HG03025 (cell line): Measurements from ENCODE around the gene ANKRD28.

Source experiments
- ATAC-seq: cut with Tn5 transposase; IDR thresholded peaks from one replicate; pipeline ENCODE4 v1.9.1; 2021; ENCODE audit warnings: mild to moderate bottlenecking, moderate library complexity; ENCODE audit not compliant: unreplicated experiment, low FRiP score

ANKRD28 gene

DNA sequence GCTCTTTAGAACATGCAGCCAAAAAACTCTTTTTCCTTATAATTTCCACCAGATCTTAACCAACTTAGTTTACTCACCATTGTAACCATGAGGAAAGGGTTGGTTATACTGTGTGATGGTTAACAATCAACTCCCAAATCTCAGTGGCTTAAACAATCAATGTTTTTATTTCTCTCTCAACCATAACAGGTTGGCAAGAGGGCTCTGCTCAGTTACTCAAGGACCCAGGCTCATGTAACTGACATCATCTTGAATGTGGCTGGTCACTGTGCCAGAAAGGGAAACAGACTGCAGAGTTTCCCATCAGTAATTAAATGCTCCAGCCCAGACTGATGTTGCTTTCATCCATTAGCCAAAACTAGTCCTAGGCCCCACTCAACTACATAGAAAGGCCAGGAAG is 69.0 kb downstream of the ANKRD28 start:
- no peak for ATAC-seq

DNA sequence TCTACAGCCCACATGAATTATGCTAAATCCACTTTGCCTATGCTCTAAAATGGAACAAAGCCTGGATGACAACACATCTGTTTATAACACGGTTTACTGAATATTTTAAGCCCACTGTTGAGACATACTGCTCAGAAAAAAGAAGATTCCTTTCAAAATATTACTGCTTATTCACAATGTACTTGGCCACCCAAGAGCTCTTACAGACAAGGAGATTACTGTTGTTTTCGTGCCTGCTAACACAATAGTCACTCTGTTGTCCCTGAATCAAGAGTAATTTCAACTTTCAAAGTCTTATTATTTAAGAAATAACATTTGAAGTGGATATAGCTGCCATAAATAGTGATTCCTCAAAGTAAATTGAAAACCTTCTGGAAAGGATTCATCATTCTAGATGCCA is 70.9 kb downstream of the ANKRD28 start:
- ATAC-seq = no peak

DNA sequence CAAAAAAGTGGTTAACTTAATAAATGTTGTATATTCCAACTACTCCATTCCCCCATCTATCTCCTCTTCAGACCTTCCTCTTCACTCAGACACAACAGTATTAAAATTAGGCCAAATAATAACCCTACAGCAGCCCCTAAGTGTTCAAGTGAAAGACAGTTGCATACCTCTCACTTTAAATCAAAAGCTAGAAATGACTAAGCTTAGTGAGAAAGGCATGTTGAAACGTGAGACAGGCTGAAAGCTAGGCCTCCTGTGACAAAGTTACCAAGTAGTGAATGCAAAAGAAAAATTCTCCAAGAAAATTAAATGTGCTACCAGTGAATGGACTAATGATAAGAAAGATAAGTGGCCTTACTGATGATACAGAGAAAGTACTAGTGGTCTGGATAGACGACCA is 71.7 kb downstream of the ANKRD28 start:
- ATAC-seq = peak; percentile 64

DNA sequence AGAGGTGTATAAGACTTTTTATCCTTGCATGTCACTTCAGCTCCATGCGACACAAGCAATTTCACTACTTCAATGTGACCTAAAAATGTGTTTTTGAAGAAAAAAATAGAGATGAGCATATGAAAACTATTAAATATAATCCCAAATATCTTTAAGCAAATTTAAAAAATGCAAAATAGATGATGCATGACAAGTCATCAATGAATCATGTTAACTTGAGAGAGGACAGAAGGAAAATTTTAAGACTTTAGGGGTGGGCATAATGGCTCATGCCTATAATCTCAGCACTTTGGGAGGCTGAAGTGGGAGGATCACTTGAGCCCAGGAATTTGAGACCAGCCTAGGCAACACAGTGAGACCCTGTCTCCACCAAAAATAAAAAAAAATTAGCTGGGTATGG is 73.3 kb downstream of the ANKRD28 start:
- no peak for ATAC-seq

DNA sequence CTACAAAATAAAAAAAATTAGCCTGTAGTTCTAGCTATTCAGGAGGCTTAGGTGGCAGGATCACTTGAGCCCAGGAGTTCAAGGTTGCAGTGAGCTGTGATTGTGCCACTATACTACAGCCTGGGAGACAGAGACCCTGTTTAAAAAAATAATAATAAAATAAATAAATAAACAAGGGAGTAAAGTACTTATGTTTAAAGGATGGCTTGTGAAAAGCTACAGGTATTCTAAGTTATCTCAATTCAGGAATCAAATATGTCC is 74.2 kb downstream of the ANKRD28 start:
- ATAC-seq = no peak

DNA sequence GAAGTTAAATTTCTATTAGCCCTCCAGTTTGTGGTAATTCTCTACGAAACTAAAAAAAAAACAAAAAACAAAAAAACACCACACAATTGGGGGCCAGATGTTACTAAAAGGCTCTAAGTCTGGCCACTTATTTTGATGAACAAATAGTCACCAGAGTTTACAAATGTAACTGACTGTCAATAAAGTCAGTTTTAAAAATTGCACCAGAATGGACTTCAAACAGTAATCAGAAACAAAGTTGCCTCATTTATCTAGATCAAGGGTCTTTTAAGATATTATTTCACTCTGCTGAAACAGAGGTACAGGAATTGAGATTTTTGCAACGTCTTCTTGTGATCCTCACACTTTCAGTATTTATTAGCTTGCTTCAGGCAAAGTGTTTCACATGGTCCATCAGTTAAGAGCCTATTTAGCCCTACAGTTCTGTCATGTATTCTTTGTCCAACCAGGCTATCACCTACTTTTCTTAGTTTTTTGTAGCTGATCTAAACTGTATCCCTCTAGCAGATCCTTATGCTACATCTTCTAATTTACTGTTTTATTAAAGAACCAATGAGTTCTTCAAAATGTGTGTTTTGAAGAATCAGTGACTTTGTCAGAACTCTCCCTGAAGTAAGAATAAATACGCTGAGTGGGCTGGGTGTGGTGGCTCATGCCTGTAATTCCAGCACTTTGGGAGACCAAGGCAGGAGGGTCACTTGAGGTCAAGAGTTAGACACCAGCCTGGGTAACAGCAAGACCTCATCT is 74.7 kb downstream of the ANKRD28 start:
- no peak for ATAC-seq

DNA sequence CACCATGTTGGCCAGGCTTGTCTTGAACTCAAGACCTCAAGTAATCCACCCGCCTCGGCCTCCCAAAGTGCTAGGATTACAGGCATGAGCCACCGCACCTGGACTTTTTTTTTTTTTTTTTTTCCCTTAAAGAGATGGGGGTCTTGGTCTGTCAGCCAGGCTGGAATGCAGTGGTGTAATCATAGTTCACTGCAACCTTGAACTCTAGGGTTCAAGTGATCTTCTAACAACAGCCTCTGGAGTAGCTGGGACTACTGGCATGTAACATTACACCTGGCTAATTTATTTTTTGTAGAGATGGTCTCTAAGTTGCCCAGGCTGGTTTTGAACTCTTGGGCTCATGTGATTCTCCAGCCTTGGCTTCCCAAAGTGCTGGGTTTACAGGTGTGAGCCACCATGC is 81.6 kb downstream of the ANKRD28 start:
- no peak for ATAC-seq

DNA sequence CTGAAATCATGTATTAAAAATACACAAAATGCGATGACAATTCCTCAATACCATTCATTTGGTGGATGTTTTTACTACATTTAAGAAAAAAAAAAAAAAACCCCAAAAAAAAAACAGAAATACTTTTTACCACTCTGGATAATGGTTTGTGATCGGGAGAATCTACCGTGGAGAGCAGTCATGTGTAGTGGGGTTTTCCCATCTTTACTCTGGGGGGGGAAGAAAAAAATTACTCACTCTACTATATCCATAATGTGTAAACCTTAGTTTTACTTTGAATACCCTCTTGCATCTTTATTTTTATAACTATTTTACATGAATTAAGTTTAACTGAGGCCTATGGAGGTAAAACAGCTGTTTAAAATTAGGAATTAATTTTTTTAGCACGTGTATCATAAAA is 83.3 kb downstream of the ANKRD28 start:
- no peak for ATAC-seq

DNA sequence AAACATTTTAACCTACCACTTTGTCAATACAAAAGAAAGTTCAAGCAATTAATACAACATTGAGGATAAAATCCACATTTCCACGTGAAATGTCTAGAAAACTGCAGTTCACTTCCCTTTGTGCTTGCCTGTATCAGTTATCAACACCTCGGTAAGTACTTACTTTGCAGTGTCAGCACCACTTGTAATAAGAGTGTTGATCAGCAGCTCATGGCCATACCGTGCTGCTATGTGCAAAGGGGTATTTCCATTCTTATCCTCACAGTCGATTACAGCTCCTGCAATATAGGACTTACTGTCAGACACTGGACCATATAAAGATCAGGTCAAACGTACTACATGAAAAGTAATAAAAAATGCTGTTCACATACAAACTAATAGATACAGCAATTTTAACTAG is 84.4 kb downstream of the ANKRD28 start:
- ATAC-seq = no peak

DNA sequence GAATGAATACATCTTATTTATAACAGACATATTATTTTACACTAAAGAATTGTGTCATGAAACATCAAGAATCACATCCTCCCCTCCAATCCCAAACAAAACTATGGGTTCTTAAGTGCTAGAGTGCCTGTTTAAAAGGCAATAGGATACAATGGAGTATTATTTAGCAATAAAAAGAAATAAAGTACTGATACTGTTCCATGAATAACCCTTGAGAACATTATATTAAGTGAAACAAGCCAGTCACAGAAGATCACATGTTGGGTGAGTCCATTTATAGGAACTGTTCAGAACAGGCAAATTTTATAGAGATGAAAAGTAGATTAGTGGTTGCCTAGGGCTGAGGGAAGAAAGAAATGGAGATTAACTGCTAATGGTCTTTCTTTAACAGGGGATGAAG is 86.5 kb downstream of the ANKRD28 start:
- no peak for ATAC-seq

DNA sequence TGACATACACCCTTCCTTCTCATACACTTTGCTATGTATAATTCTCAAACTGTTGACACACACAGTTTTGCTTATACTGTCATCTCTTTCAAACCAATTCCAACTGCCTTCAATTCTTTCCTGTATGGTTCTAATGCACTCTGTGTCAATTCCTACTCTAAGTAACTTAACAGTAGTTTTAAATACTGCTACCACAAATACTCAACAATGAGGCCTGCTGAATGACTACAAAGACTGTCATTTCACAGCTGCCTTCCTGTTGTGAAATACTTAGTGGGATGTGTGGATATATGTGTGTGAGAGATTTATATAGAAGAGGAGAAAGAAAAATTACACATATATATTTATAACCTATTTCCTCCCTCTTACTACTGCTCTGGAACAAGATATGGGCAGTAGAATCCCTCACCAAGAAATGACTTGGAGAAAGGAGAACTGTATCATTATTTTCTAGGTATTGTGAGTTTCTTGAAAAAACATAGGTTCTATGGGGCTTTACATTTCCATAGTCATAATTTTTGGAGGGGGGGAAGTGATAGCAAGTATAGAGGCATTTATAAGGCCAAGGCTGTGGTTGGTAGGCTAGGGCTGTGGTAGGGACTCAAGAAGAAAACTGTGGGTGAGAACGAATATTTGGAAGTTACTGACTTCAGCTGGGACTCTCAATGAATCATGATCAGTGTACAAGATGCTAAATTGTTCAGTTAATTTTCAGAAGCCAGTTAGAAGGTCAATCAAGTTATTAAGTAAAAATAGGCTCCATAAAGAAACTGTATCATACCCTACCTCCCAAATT is 88.7 kb downstream of the ANKRD28 start:
- no peak for ATAC-seq

DNA sequence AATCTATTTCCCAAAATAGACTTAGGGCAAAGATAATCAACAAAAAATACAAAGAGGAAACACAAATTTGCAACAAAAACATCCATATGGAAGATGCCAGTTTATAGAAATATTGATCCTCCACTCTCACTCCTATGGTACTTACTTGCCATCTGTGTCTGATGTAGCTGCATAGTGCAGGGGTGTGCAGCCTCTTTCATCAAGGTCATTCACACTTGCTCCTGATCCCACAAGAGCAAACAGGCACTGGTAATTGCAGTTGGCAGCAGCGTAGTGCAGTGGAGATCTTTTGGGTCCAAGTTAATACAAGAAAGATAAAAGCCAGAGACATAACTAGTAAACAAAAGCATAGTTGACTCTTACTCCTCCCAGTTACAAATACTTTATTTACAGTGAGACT is 90.0 kb downstream of the ANKRD28 start:
- no peak for ATAC-seq

DNA sequence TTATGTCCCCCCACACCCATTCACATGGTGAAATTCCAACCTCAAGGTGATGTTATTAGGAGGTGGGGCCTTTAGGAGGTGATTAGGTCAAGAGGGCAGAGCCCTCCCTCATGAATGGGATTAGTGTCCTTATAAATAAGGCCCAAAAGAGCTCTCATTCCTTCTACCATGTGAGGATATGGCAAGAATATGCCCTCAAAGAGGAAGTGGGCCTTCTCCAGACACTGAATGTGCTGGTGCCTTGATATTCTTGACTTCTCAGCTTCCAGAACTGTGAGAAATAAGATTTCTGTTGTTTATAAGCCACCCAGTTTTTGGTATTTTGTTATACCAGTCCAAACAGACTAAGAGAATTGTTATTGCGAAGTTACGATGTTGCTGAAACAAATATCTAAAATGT is 94.4 kb downstream of the ANKRD28 start:
- ATAC-seq = no peak

DNA sequence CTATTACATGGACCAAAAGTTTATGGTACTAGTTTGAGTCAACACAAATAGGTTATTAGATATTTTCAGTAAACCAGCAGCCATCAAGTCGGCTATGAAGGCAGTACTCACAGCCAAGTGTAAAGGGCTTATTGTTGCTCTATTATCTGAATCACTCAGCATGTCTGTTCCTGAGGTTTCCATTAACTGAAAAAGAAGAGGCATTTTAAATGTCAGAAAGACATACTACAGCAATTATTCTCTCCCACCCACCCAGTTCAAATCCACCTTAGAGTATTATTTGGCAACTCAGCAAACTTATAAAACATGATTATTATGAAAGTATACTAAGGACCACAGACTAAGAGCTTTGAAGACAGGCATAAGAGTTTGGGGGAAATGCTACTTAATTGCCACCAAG is 103.2 kb downstream of the ANKRD28 start:
- no peak for ATAC-seq

DNA sequence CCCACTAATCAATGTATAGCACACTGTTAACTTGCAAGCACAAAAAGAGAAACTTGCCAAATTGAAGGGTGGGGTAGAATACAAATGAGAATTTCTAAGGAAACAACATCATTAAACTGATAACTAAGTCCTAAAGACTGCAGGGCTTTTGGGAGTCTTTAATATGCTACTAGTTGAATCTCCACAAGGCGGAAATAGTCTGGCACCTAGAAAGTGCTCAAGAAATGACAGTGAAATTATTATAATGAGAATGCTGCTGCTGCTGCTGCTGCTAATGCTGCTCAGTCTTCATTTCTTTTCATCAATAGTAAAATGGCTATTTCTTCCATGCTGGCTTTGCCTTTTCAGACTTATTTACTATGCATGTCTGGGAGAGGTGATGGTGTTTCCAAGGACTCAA is 104.4 kb downstream of the ANKRD28 start:
- ATAC-seq = no peak

DNA sequence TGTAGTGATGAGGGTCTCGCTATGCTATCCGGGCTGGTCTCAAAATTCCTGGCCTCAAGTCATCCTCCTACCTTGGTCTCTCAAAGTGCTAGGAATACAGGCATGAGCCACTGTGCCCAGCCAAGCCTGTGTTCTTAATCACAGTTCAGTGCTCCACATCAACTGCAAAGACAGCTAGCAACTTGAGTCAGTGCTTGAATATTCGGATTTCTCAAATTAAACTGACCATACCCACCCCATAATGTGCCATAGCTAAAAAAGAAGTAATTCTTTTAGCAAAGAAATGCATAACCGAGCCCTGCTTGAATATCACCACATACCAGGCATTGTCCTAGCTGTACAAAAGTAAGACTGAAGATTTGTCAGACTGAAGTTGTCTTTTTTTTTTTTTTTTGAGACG is 107.0 kb downstream of the ANKRD28 start:
- no peak for ATAC-seq

DNA sequence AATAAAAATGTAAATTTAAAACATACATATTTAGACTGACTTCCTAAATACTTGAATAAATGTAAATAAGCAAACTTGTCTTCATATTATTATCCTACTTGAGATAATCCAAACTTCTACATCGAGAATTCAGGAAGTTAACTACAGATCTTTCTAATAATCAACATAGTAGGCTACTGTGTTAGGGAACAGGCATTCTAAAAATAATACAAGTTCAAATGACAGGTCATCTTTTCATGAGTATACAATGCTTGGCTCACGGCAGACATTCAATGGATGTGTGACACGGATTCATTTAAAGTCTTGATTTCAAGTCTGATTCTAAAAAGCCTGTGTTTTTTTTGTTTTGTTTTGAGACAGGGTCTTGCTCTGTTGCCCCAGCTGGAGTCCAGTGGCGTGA is 107.5 kb downstream of the ANKRD28 start:
- no peak for ATAC-seq

DNA sequence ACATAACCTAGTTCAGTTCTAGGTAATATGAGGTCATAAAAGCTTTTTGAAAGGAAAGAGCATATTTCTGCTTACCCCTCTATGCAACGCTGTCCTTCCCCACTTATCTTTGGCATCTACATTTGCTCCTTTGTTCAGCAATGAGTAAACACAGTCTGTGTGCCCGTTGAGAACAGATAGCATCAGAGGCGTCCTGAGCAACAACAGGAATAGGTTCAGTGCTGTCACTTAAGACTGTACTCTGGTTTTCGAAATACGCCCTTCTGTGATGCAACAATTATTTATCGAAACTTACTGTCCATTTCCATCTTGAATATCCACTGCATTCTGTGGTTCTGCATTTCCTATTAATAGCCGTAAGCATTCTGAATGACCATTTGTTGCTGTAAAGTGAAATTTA is 111.9 kb downstream of the ANKRD28 start:
- no peak for ATAC-seq

DNA sequence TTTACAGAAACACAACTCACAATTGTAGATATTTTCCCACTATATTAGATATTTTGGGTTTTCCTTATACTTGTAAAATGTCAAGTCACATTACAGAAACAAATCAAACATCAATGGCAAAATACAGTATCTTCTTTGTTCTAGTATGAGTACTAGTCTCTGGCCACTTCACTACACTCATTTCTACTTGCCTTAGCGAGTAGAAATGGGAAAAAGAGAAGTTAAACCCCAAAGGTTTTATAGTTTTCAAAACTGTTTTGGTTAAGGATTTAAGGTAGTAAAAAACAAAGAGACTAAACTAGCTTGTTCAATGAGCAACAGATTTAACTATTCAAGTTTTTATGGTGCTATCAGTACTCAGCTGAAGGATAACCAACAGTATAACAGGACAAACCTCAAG is 114.5 kb downstream of the ANKRD28 start:
- no peak for ATAC-seq

DNA sequence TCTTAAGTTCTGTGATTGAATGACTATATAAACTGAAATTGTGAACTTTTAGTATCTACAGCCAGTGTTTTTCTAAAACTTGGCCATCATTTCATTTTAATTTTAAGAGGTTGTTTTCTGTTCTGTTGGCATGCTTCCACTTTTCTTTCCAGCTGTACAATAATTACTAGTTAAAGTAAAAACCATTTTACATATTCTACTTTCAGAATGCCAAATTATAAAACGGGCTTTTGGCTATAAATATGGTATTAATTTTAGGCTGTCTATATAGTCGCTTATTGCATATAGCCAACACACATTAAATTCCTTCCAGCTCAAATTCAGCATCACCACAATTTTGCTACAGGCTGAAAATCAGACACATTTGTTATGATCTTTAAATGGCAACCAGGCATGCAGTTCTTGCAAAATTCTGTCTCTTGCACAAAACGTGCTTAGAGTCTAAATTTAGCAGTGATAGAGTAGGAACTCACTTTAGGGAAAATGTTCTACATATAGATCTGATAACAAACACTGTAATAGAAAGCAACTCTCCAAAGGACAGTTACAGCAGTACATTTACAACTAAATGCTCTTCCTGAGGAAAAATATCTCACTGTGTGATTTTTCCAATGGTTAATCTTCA is 115.1 kb downstream of the ANKRD28 start:
- no peak for ATAC-seq

DNA sequence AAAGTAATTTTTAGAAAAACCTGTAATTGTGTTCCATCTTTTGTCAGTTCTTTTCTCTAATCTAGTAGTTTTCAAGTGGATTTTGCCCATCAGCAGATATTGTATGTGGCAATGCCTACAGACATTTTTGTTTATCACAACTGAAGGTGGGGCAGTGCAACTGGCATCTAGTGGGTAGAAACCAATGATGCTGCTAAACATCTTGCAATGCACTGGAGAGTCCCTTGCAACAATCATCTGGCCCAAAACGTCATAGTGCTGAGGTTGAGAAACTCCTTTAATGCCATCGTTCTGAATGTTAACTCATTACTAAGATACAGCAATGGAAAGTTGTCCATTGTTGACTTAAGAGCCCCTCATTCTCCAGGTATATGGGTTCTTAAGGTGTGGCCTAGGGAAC is 116.1 kb downstream of the ANKRD28 start:
- no peak for ATAC-seq

DNA sequence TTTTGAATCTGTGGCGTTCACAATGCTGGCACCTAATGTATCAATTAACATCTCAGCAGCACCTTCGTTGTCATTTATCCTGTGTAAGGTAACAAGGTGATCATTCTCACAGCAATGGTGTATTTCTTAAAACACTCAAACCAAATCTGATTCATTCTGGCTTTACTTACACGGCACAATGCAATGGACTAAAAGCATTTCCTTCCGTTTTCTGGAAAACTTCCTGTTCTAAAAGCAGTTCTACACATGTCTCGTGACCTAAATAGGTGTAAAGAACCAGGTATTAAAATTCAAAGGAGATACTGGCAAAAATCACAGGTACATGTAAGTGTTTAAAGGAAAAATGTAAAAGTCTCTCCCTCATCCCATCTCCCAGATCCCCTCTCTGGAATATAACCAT is 118.5 kb downstream of the ANKRD28 start:
- no peak for ATAC-seq
